Osteocyte (in vitro differentiated cells): ENCODE measurements around the gene REEP3. TPM values are rescaled to one million over a fixed set of nuclear protein-coding genes. Genes with fewer than 3 reads are reported as not detected.

Source experiments
- DNase-seq: peaks from one replicate; pipeline ENCODE4 v3.0.0; 2021; ENCODE audit warnings: mixed read lengths; ENCODE audit not compliant: unreplicated experiment; ENCODE audit errors: extremely low spot score
- H3K27ac Mint-ChIP-seq: one replicate; pipeline ENCODE4 v1.8.0; 2021; ENCODE audit warnings: mild to moderate bottlenecking, mixed read lengths; ENCODE audit not compliant: unreplicated experiment
- H3K27me3 Mint-ChIP-seq: one replicate; pipeline ENCODE4 v1.8.0; 2021; ENCODE audit warnings: mixed read lengths; ENCODE audit not compliant: unreplicated experiment
- H3K36me3 Mint-ChIP-seq: one replicate; pipeline ENCODE4 v1.8.0; 2021; ENCODE audit warnings: mixed read lengths; ENCODE audit not compliant: unreplicated experiment
- H3K4me1 Mint-ChIP-seq: one replicate; pipeline ENCODE4 v1.8.0; 2021; ENCODE audit warnings: mixed read lengths; ENCODE audit not compliant: unreplicated experiment
- H3K4me3 Mint-ChIP-seq: one replicate; pipeline ENCODE4 v1.8.0; 2021; ENCODE audit warnings: mild to moderate bottlenecking, moderate library complexity, mixed read lengths; ENCODE audit not compliant: unreplicated experiment
- H3K9me3 Mint-ChIP-seq: one replicate; pipeline ENCODE4 v1.8.0; 2021; ENCODE audit warnings: mixed read lengths; ENCODE audit not compliant: unreplicated experiment
- total RNA-seq: library from RNA; stranded (reverse); gene quantifications from 2 replicates; pipeline ENCODE4 v1.2.1, GENCODE V29; 2021
- TF ChIP-seq, protein P1 (sequence below): fragments of 200-600 bp; sonication (generic); IDR thresholded peaks from 2 replicates; pipeline ENCODE4 v1.5.0; 2021; ENCODE audit warnings: antibody characterized with exemption, mild to moderate bottlenecking, moderate library complexity

REEP3 gene
- total RNA-seq, 1 donor from 2014 or later, result 85.7 TPM

DNA sequence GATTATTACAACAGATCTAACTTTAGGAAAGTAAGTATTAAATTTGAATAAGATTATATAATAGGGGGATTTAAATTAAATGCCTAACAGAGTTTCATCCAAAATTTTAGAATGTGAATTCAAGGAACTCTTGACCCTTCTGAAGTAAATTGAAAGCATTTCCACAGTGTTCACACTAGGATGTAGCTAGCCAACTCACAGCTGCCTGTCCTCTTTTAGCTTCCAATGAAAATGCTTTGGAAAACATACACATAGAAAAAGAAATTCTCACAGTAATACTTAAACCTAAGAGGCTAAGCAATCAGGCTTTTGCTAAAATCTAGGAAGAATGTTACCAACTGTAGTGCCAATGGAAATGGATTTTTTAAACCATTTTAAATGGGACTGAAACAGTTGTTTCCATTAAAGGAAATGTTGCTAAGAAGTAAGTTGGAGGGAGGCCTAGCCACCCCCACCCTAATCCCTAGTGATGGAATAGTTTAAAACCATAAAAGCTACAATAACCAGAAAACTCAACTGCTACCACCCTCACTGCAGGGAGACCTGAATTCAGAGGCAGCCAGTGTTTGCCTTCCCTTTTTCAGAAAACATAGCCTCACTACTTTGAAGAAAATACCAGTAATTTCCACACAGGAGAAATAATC, 58.3 kb downstream of the REEP3 start:
- peaks cover 19% of the 10 kb centered on the region for H3K36me3 Mint-ChIP-seq
- TF ChIP-seq, protein P1, sequence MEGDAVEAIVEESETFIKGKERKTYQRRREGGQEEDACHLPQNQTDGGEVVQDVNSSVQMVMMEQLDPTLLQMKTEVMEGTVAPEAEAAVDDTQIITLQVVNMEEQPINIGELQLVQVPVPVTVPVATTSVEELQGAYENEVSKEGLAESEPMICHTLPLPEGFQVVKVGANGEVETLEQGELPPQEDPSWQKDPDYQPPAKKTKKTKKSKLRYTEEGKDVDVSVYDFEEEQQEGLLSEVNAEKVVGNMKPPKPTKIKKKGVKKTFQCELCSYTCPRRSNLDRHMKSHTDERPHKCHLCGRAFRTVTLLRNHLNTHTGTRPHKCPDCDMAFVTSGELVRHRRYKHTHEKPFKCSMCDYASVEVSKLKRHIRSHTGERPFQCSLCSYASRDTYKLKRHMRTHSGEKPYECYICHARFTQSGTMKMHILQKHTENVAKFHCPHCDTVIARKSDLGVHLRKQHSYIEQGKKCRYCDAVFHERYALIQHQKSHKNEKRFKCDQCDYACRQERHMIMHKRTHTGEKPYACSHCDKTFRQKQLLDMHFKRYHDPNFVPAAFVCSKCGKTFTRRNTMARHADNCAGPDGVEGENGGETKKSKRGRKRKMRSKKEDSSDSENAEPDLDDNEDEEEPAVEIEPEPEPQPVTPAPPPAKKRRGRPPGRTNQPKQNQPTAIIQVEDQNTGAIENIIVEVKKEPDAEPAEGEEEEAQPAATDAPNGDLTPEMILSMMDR, result no peak
- H3K4me1 Mint-ChIP-seq, result peaks cover 37% of the 10 kb centered on the region
- H3K9me3 Mint-ChIP-seq, result no peaks in the 10 kb centered on the region
- peak overlapping the region; percentile 39 for H3K27ac Mint-ChIP-seq
- no peaks in the 10 kb centered on the region for H3K27me3 Mint-ChIP-seq
- H3K4me3 Mint-ChIP-seq, result no peak overlapping the region
- no peak for DNase-seq

- DNase-seq, result no peak
- Mint-ChIP-seq H3K9me3 (no peaks in the 10 kb centered on the region), H3K4me3 (no peak overlapping the region), H3K27me3 (no peaks in the 10 kb centered on the region), H3K36me3 (peaks cover 2% of the 10 kb centered on the region), H3K4me1 (peaks cover 37% of the 10 kb centered on the region), H3K27ac (no peak overlapping the region)
- TF ChIP-seq, protein P1, result no peak
Observed at GRCh38 chr10:63582690-63583089, 61.5 kb downstream of the REEP3 start.

DNA sequence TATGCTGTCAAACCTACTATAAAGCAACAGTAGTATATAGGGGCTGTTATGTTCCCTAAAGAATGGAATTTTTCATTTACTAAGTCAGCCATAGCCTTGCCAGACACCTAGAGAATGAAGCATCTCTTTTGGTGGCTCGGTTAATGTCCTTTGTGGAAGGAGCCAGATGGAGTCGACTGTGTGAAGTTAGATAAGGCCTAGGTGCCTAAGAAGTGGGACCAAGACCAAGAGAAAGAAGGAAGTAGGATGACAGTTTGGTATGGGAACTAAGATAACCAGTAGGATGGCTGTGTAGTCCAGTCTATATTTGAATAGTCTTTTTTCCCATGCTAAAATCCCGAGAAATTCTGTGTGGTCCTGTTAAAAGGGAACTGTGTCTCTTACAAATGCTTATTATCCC, 62.2 kb downstream of the REEP3 start:
- Mint-ChIP-seq H3K4me3 (no peak overlapping the region), H3K27me3 (no peaks in the 10 kb centered on the region), H3K36me3 (no peaks in the 10 kb centered on the region), H3K9me3 (no peaks in the 10 kb centered on the region), H3K27ac (no peak overlapping the region), H3K4me1 (peaks cover 37% of the 10 kb centered on the region)
- TF ChIP-seq, protein P1, result no peak
- no peak for DNase-seq

DNA sequence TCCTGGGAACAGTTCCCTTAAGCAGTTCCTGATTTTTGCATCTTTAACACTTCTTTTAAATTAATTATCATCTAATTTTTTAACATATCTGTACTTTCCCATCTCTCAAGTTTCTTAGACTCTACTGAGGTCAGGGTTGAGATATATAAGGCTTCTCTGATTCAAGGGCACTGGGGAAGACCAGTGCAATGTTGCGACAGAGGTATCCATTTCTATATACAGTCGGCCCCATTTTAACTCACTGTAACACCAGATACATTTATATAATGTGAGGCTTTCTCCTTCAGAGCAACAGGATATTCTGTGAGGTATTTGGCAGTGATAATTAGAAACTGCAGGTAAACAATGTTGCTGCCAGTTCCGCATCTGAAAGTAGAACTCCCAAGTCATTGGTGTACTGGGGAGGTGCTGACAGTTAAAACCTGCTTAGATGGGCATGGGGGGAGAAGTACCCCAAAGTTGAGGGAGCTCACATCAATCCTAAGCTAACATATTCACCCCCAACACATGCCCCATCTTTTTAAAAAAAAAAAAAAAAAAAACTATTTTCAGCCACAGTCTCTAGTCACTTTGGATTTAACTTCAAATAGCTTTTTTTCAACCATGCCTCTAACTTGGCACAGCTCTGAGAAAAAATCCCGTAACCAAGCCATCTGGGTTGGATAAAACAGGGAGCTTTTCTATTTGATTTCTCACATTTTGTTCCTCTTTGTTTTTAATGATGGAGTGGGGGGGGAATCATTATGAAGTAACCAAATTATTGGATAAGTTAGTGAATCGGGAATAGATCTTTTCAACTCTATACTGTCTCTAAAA, 62.9 kb downstream of the REEP3 start:
- Mint-ChIP-seq H3K36me3 (no peaks in the 10 kb centered on the region), H3K4me3 (no peak overlapping the region), H3K27me3 (no peaks in the 10 kb centered on the region), H3K27ac (peak overlapping the region; percentile 33), H3K4me1 (peaks cover 36% of the 10 kb centered on the region), H3K9me3 (no peaks in the 10 kb centered on the region)
- TF ChIP-seq, protein P1, result no peak
- DNase-seq, result no peak

DNA sequence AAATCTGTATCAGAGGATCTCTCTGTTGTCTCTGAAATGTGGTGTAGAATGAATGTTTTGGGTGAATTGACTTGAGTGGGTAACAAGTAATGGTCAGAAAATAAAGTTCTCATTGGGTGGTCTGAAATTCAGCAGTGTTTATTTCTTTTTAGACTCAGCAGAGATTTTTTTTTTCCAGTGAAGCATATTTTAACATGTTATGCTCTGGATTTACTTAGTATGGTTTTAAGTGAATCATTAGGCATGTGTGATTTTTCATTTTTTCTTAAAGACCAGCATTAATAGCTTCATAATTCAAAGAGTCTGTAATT, 63.5 kb downstream of the REEP3 start:
- TF ChIP-seq, protein P1, result no peak
- peak overlapping the region; percentile 33 for H3K27ac Mint-ChIP-seq
- H3K4me3 Mint-ChIP-seq, result no peak overlapping the region
- no peak for DNase-seq
- H3K9me3 Mint-ChIP-seq, result no peaks in the 10 kb centered on the region
- no peaks in the 10 kb centered on the region for H3K27me3 Mint-ChIP-seq
- H3K4me1 Mint-ChIP-seq, result peaks cover 30% of the 10 kb centered on the region
- peaks cover 4% of the 10 kb centered on the region for H3K36me3 Mint-ChIP-seq
